Natural killer cell (primary cell): ENCODE data around the gene MCOLN2. TPM values are rescaled to one million over a fixed set of nuclear protein-coding genes. Genes with fewer than 3 reads are reported as not detected.
A peak's percentile ranks its signal among the peaks of the same experiment; 100 is the strongest.

Source experiments
- ATAC-seq, 3 donors: fragments of 150-1000 bp in 2 of 3; fragments of 200-7000 bp in 1 of 3; cut with Tn5 transposase; 1 replicate in 1 of 3; 2 replicates in 2 of 3; pipeline ENCODE4 v1.10.0; 2021; ENCODE audit warnings: mild to moderate bottlenecking in 2 of 3, moderate library complexity in 2 of 3
- DNase-seq, 2 donors: peaks; one replicate each; pipeline versions ENCODE4 v3.0.0 to v3.0.0-alpha.2; 2013 to 2021; ENCODE audit warnings: mixed read lengths in 1 of 2
- H3K27ac ChIP-seq: one replicate; pipeline ENCODE4 v1.5.1; 2013; ENCODE audit warnings: mild to moderate bottlenecking, low read length
- H3K27me3 ChIP-seq: one replicate; pipeline ENCODE4 v1.6.1; 2013; ENCODE audit warnings: low read length; ENCODE audit not compliant: control insufficient read depth, insufficient read depth
- H3K36me3 ChIP-seq: one replicate; pipeline ENCODE4 v1.6.1; 2013; ENCODE audit warnings: low read length; ENCODE audit not compliant: control insufficient read depth, insufficient read depth
- H3K4me1 ChIP-seq: one replicate; pipeline ENCODE4 v1.6.1; 2013; ENCODE audit warnings: low read length; ENCODE audit not compliant: control insufficient read depth, insufficient read depth
- H3K4me3 ChIP-seq: one replicate; pipeline ENCODE4 v1.5.1; 2013; ENCODE audit warnings: low read length
- H3K9me3 ChIP-seq: one replicate; pipeline ENCODE4 v1.6.1; 2013; ENCODE audit warnings: low read length; ENCODE audit not compliant: control insufficient read depth, insufficient read depth
- H3K27ac Mint-ChIP-seq, 2 donors: one replicate each; pipeline ENCODE4 v1.8.0; 2022; ENCODE audit warnings: mild to moderate bottlenecking in 2 of 2, mixed read lengths in 2 of 2, moderate library complexity in 1 of 2
- H3K27me3 Mint-ChIP-seq, 2 donors: one replicate each; pipeline ENCODE4 v1.8.0; 2022; ENCODE audit warnings: low read depth in 2 of 2, mixed read lengths in 2 of 2
- H3K36me3 Mint-ChIP-seq: one replicate; pipeline ENCODE4 v1.8.0; 2022; ENCODE audit warnings: mixed read lengths
- H3K4me1 Mint-ChIP-seq, 2 donors: one replicate each; pipeline ENCODE4 v1.8.0; 2022; ENCODE audit warnings: mixed read lengths in 2 of 2
- H3K4me3 Mint-ChIP-seq: one replicate; pipeline ENCODE4 v1.8.0; 2022; ENCODE audit warnings: mild to moderate bottlenecking, moderate library complexity, mixed read lengths
- H3K9me3 Mint-ChIP-seq, 2 donors: one replicate each; pipeline ENCODE4 v1.8.0; 2022; ENCODE audit warnings: mixed read lengths in 2 of 2
- CTCF ChIP-seq: fragments of 200-600 bp; IDR thresholded peaks from one replicate; pipeline ENCODE4 v1.8.0; 2022; ENCODE audit warnings: antibody characterized with exemption
- WGBS: methylation state at CpG from one replicate; pipeline ENCODE4 v1.1.7; 2013; ENCODE audit warnings: missing lambda C conversion rate; ENCODE audit not compliant: insufficient coverage; 5-methylcytosine and 5-hydroxymethylcytosine counted together
- intact Hi-C: fragments of 100-400 bp; cut with micrococcal nuclease; formaldehyde crosslinking; loops from one replicate; pipeline ENCODE4 v1.14.2; 2022
- total RNA-seq, 4 donors: library from RNA; stranded (reverse); fragments of 120-200 nt in 1 of 4; gene quantifications; one replicate each; pipeline versions ENCODE4 v1.2.3 to v1.2.4, GENCODE V29; 2013 to 2022

Gene MCOLN2
- total RNA-seq, 3 donors from 2014 or later (not counting 1 experiment from before 2014, with no cell fraction given) = 0.84 to 23.9 (median 3.8) TPM

GRCh38 chr1:84972377-84972987 is 24.4 kb downstream of the MCOLN2 start:
- ATAC-seq = peak in 1 of 3 donors; percentile 64
- intact Hi-C loops = no loop called here
- H3K9me3 Mint-ChIP-seq = no peaks in the 10 kb centered on the region
- H3K27ac Mint-ChIP-seq = no peak overlapping the region
- Histone ChIP-seq H3K36me3 (no peaks in the 10 kb centered on the region), H3K27ac (no peak overlapping the region), H3K9me3 (no peaks in the 10 kb centered on the region), H3K27me3 (no peaks in the 10 kb centered on the region), H3K4me1 (peaks cover 16% of the 10 kb centered on the region), H3K4me3 (no peak overlapping the region)
- no peaks in the 10 kb centered on the region for H3K36me3 Mint-ChIP-seq
- peaks cover 0 to 4% of the 10 kb centered on the region in 2 donors for H3K27me3 Mint-ChIP-seq
- WGBS = 67% methylated on average over 1 of the region's 1 CpG
- peak in 1 of 2 donors; percentile 17 for DNase-seq
- H3K4me1 Mint-ChIP-seq = no peaks in the 10 kb centered on the region
- no peak overlapping the region for H3K4me3 Mint-ChIP-seq
- TF ChIP-seq CTCF = no peak

- Mint-ChIP-seq H3K36me3 (no peaks in the 10 kb centered on the region), H3K27ac (no peak overlapping the region), H3K27me3 (peaks cover 0 to 6% of the 10 kb centered on the region in 2 donors), H3K4me1 (no peaks in the 10 kb centered on the region), H3K9me3 (no peaks in the 10 kb centered on the region), H3K4me3 (no peak overlapping the region)
- Histone ChIP-seq H3K4me3 (no peak overlapping the region), H3K36me3 (no peaks in the 10 kb centered on the region), H3K9me3 (no peaks in the 10 kb centered on the region), H3K27ac (no peak overlapping the region), H3K27me3 (no peaks in the 10 kb centered on the region), H3K4me1 (peaks cover 16% of the 10 kb centered on the region)
- intact Hi-C loops = no loop called here
- DNase-seq (peak in 1 of 2 donors; percentile 9), ATAC-seq (no peak)
- TF ChIP-seq CTCF = no peak
- 63% methylated on average over 2 of the region's 2 CpGs for WGBS
Observed at GRCh38 chr1:84971957-84972356, 25.0 kb downstream of the MCOLN2 start.

GRCh38 chr1:84969489-84970250 is 27.2 kb downstream of the MCOLN2 start:
- Mint-ChIP-seq H3K36me3 (no peaks in the 10 kb centered on the region), H3K9me3 (no peaks in the 10 kb centered on the region), H3K4me1 (no peaks in the 10 kb centered on the region), H3K27me3 (peaks cover 0 to 3% of the 10 kb centered on the region in 2 donors), H3K4me3 (no peak overlapping the region), H3K27ac (no peak overlapping the region)
- DNase-seq (peak in 1 of 2 donors; percentile 39), ATAC-seq (no peak)
- H3K9me3 ChIP-seq = no peaks in the 10 kb centered on the region
- intact Hi-C loops = no loop called here
- H3K36me3 ChIP-seq = no peaks in the 10 kb centered on the region
- no peak overlapping the region for H3K27ac ChIP-seq
- 85% methylated on average over 7 of the region's 7 CpGs for WGBS
- peaks cover 11% of the 10 kb centered on the region for H3K4me1 ChIP-seq
- no peak for TF ChIP-seq CTCF
- H3K27me3 ChIP-seq = no peaks in the 10 kb centered on the region
- H3K4me3 ChIP-seq = no peak overlapping the region
